Liver (tissue), 9 donors: Measurements from ENCODE around the gene SLC38A1. TPM values are rescaled to one million over a fixed set of nuclear protein-coding genes. Genes with fewer than 3 reads are reported as not detected.

Source experiments
- DNase-seq: peaks from one replicate; pipeline ENCODE4 v3.0.0-alpha.2; 2017; ENCODE audit warnings: low spot score
- H3K27ac ChIP-seq, 2 donors: one replicate each; pipeline ENCODE4 v1.7.0; 2013; ENCODE audit warnings: inconsistent platforms in 2 of 2, low read length in 2 of 2, control low read depth in 1 of 2, low read depth in 1 of 2, mild to moderate bottlenecking in 1 of 2
- H3K27me3 ChIP-seq, 4 donors: one replicate each; pipeline versions ENCODE4 v1.6.1 to v1.7.0; 2013; ENCODE audit warnings: low read length in 3 of 4, inconsistent platforms in 1 of 4, mild to moderate bottlenecking in 1 of 4, moderate library complexity in 1 of 4; ENCODE audit not compliant: control insufficient read depth in 4 of 4, insufficient read depth in 4 of 4
- H3K36me3 ChIP-seq, 4 donors: one replicate each; pipeline versions ENCODE4 v1.6.1 to v1.7.0; 2013; ENCODE audit warnings: low read length in 3 of 4, mild to moderate bottlenecking in 3 of 4, low read depth in 1 of 4, moderate library complexity in 1 of 4; ENCODE audit not compliant: control insufficient read depth in 4 of 4, insufficient read depth in 3 of 4
- H3K4me1 ChIP-seq, 4 donors: one replicate each; pipeline versions ENCODE4 v1.6.1 to v1.7.0; 2013; ENCODE audit warnings: low read length in 3 of 4, mild to moderate bottlenecking in 3 of 4, moderate library complexity in 1 of 4; ENCODE audit not compliant: control insufficient read depth in 4 of 4, insufficient read depth in 4 of 4
- H3K4me3 ChIP-seq, 3 donors: one replicate each; pipeline versions ENCODE4 v1.6.1 to v1.7.0; 2013; ENCODE audit warnings: low read length in 3 of 3, control low read depth in 1 of 3, low read depth in 1 of 3, mild to moderate bottlenecking in 1 of 3
- H3K9ac ChIP-seq, 2 donors: one replicate each; pipeline ENCODE4 v1.7.0; 2013; ENCODE audit warnings: low read length in 2 of 2, mild to moderate bottlenecking in 2 of 2, moderate library complexity in 2 of 2, control low read depth in 1 of 2, low read depth in 1 of 2
- H3K9me3 ChIP-seq, 4 donors: one replicate each; pipeline versions ENCODE4 v1.6.1 to v1.7.0; 2013; ENCODE audit warnings: low read length in 3 of 4; ENCODE audit not compliant: control insufficient read depth in 4 of 4
- ATF3 ChIP-seq: IDR thresholded peaks from 2 replicates; pipeline ENCODE4 v1.6.1; 2016; ENCODE audit warnings: antibody characterized with exemption
- CTCF ChIP-seq: fragments of 150-350 bp; IDR thresholded peaks from 2 replicates; pipeline ENCODE4 v1.5.1; 2017; ENCODE audit warnings: improper control_type of control experiment, low read depth, low read length; ENCODE audit not compliant: missing input control
- EGR1 ChIP-seq, 2 donors: IDR thresholded peaks; 2 replicates each; pipeline ENCODE4 v1.6.1; 2016 to 2018; ENCODE audit warnings: antibody characterized with exemption in 2 of 2, low read depth in 2 of 2
- FOXA1 ChIP-seq: IDR thresholded peaks from 2 replicates; pipeline ENCODE4 v1.6.1; 2016; ENCODE audit warnings: antibody characterized with exemption
- FOXA2 ChIP-seq: IDR thresholded peaks from 2 replicates; pipeline ENCODE4 v1.6.1; 2016; ENCODE audit warnings: antibody characterized with exemption
- HNF4A ChIP-seq, 2 donors: conservative IDR thresholded peaks; 2 replicates each; pipeline ENCODE4 v1.6.1; 2016; ENCODE audit warnings: antibody characterized with exemption in 2 of 2, mild to moderate bottlenecking in 2 of 2
- HNF4G ChIP-seq: IDR thresholded peaks from 2 replicates; pipeline ENCODE4 v1.6.1; 2016; ENCODE audit warnings: antibody characterized with exemption
- JUND ChIP-seq, 2 donors: IDR thresholded peaks; 2 replicates each; pipeline ENCODE4 v1.6.1; 2016; ENCODE audit warnings: antibody characterized with exemption in 2 of 2
- MAX ChIP-seq: IDR thresholded peaks from 2 replicates; pipeline ENCODE4 v1.6.1; 2016; ENCODE audit warnings: antibody characterized with exemption
- NR2F2 ChIP-seq: IDR thresholded peaks from 2 replicates; pipeline ENCODE4 v1.6.1; 2016; ENCODE audit warnings: antibody characterized with exemption
- RAD21 ChIP-seq, 2 donors: IDR thresholded peaks; 2 replicates each; pipeline ENCODE4 v1.6.1; 2016; ENCODE audit warnings: antibody characterized with exemption in 2 of 2, mild to moderate bottlenecking in 2 of 2
- REST ChIP-seq: IDR thresholded peaks from 2 replicates; pipeline ENCODE4 v1.6.1; 2016; ENCODE audit warnings: antibody characterized with exemption, mild to moderate bottlenecking
- RXRA ChIP-seq, 2 donors: IDR thresholded peaks; 2 replicates each; pipeline ENCODE4 v1.6.1; 2017 to 2018; ENCODE audit warnings: antibody characterized with exemption in 2 of 2, mild to moderate bottlenecking in 1 of 2
- SP1 ChIP-seq: IDR thresholded peaks from 2 replicates; pipeline ENCODE4 v1.6.1; 2018; ENCODE audit warnings: antibody characterized with exemption, mild to moderate bottlenecking
- TAF1 ChIP-seq: conservative IDR thresholded peaks from 2 replicates; pipeline ENCODE4 v1.6.1; 2016; ENCODE audit warnings: antibody characterized with exemption, mild to moderate bottlenecking
- YY1 ChIP-seq: IDR thresholded peaks from 2 replicates; pipeline ENCODE4 v1.6.1; 2016; ENCODE audit warnings: antibody characterized with exemption, mild to moderate bottlenecking
- WGBS: extraction: QIAGEN DNeasy Blood & Tissue Kit; methylation state at CpG from one replicate; pipeline ENCODE4 v1.1.7; 2013; 5-methylcytosine and 5-hydroxymethylcytosine counted together
- polyA plus RNA-seq, 2 donors: library from polyadenylated mRNA; stranded (reverse) in 1 of 2; unstranded in 1 of 2; fragments of 200-250 nt in 1 of 2; fragments of >200 nt in 1 of 2; fragmentation: Nextera tagmentation in 1 of 2; extraction: Ambion mirVana in 1 of 2; gene quantifications; one replicate each; pipeline versions ENCODE4 v1.2.1 to v1.2.3, GENCODE V29; 2013 to 2015
- total RNA-seq, 2 donors: library from RNA; depleted of rRNA; stranded (reverse); fragments of >200 nt; gene quantifications; one replicate each; pipeline ENCODE4 v1.2.3, GENCODE V29; 2014
- donor health status: healthy.
- donor health status: healthy.
- donor health status: healthy.
- donor health status: healthy.
- donor health status: healthy.

Gene SLC38A1
- total and polyA plus RNA-seq, 4 donors: 6.2 to 14.9 (median 9.6) TPM

GRCh38 chr12:46198913-46199312 lies 69.9 kb downstream of the SLC38A1 start:
- peaks cover 0 to 3% (median 1%) of the 10 kb centered on the region in 4 donors for H3K36me3 ChIP-seq

More at GRCh38 chr12:46198913-46199312, 69.9 kb downstream of the SLC38A1 start:
- Histone ChIP-seq H3K9me3 (no peaks in the 10 kb centered on the region), H3K27ac (no peak overlapping the region), H3K4me3 (no peak overlapping the region), H3K27me3 (no peaks in the 10 kb centered on the region), H3K9ac (no peak overlapping the region), H3K4me1 (peaks cover 0 to 12% (median 5%) of the 10 kb centered on the region in 4 donors)
- DNase-seq: no peak
- TF ChIP-seq EGR1 (IDR thresholded peaks at IDR 0.05; ENCODE audit: low read depth in 2 of 2): no peak
- no peak for TF ChIP-seq SP1
- no peak for TF ChIP-seq TAF1
- TF ChIP-seq FOXA2: no peak
- no peak for TF ChIP-seq REST
- no peak for TF ChIP-seq MAX
- TF ChIP-seq HNF4A (conservative IDR thresholded peaks at IDR 0.05): no peak
- TF ChIP-seq CTCF: no peak
- no peak for TF ChIP-seq JUND (IDR thresholded peaks at IDR 0.05)
- TF ChIP-seq RXRA (IDR thresholded peaks at IDR 0.05): no peak
- no peak for TF ChIP-seq FOXA1
- TF ChIP-seq YY1: no peak
- TF ChIP-seq RAD21 (IDR thresholded peaks at IDR 0.05): no peak
- no peak for TF ChIP-seq HNF4G
- no peak for TF ChIP-seq NR2F2
- TF ChIP-seq ATF3: no peak
- WGBS: 93% methylated on average over 5 of the region's 5 CpGs
